22Rv1 (cell line): ENCODE data around the gene UCK2.

ENCODE experiments used
- CTCF ChIP-seq: fragments of 450-650 bp; IDR thresholded peaks from 2 replicates; pipeline ENCODE4 v1.5.1; 2017; ENCODE audit warnings: mild to moderate bottlenecking
- ZFX ChIP-seq: fragments of 450-650 bp; IDR thresholded peaks from 2 replicates; pipeline ENCODE4 v1.6.1; 2017; ENCODE audit warnings: antibody characterized with exemption, borderline replicate concordance

GRCh38 chr1:165880993-165881392, 53.6 kb downstream of the UCK2 start:
- no peak for TF ChIP-seq CTCF
- TF ChIP-seq ZFX = no peak
